Stimulated activated CD4-positive, alpha-beta T cell treated with anti-CD3 and anti-CD28 coated beads, Interleukin-4, amount 100 ng/mL, for 24 hours (primary cell): ENCODE data around the gene HECTD4.
"Not testable (repeated sequence)": the region's sequence is repeated elsewhere in the genome, so short reads cannot be mapped to it uniquely, and the experiment has no call there.

ENCODE experiments used
- DNase-seq: peaks from one replicate; pipeline ENCODE4 v3.0.0-alpha.2; 2020

HECTD4 gene

GRCh38 chr12:112110787-112111662 is 271.2 kb downstream of the HECTD4 start:
- DNase-seq: not testable (repeated sequence)
